Activated CD8-positive, alpha-beta memory T cell treated with anti-CD3 and anti-CD28 coated beads for 36 hours (primary cell): ENCODE results near the gene SLAMF7. TPM values are rescaled to one million over a fixed set of nuclear protein-coding genes. Genes with fewer than 3 reads are reported as not detected.
"Not testable (repeated sequence)": the region's sequence is repeated elsewhere in the genome, so short reads cannot be mapped to it uniquely, and the experiment has no call there.

Source experiments
- CTCF ChIA-PET: fragments of 350-600 bp; sonication (Branson Sonifier 250); formaldehyde crosslinking; loops from one replicate; lab custom pipeline; 2021; ENCODE audit warnings: antibody characterized with exemption; lab: Charles Lee
- POLR2A ChIA-PET: fragments of 350-600 bp; sonication (Branson Sonifier 250); formaldehyde crosslinking; loops from one replicate; lab custom pipeline; 2021; ENCODE audit warnings: antibody characterized with exemption; lab: Charles Lee
- total RNA-seq, 2 experiments: library from RNA; stranded (reverse); gene quantifications; one replicate each; pipeline ENCODE4 v1.2.3, GENCODE V29; 2021

SLAMF7 gene, protein sequence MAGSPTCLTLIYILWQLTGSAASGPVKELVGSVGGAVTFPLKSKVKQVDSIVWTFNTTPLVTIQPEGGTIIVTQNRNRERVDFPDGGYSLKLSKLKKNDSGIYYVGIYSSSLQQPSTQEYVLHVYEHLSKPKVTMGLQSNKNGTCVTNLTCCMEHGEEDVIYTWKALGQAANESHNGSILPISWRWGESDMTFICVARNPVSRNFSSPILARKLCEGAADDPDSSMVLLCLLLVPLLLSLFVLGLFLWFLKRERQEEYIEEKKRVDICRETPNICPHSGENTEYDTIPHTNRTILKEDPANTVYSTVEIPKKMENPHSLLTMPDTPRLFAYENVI
- 10 to 100 TPM; 75.2 to 75.4 TPM for total RNA-seq

DNA sequence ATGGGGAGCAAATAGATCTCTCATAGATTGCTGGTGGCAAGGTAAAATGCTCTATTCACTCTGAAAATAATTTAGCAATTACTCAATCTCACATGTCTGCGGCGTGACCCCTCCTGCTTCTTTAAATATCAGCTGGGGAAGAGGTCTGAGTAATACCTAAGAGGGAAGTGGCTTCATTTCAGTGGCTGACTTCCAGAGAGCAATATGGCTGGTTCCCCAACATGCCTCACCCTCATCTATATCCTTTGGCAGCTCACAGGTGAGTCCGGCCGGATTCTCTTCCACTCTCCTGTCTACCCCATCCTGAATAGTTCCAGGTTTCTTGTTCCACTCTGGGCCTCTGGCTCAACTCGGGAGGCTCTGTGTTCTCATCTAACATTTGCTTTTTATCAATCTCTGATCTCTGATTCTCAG is at the start of gene SLAMF7:
SLAMF7 (plus strand) TSS at position 150 of the 414 bp plus-strand sequence; CDS start at position 205, 55 bp downstream.
- ChIA-PET CTCF (interaction anchor here (0.6 to 5.1 kb wide), 6 partner anchors 16 to 63 kb away, joined by 3 to 29 read pairs (median 3); no protein-coding TSS in a partner anchor), POLR2A (interaction anchor here (0.9 kb wide), 1 partner anchor 30 kb away, joined by 3 read pairs; no protein-coding TSS in a partner anchor)

DNA sequence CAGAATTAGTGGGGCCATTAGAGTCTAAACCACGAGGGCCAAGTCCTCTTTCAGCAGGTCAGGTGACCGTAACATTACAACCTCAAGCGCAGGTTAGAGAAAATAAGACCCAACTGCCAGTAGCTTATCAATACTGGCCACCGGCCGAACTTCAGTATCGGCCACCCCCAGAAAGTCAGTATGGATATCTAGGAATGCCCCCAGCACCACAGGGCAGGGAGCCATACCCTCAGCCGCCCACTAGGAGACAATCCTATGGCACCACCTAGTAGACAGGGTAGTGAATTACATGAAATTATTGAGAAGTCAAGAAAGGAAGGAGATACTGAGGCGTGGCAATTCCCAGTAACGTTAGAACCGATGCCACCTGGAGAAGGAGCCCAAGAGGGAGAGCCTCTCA is 46.7 kb upstream of the SLAMF7 start:
- CTCF ChIA-PET = interaction anchor here (1.3 kb wide), 1 partner anchor 11 kb away, joined by 4 read pairs; no protein-coding TSS in a partner anchor
- POLR2A ChIA-PET = not testable (repeated sequence)

DNA sequence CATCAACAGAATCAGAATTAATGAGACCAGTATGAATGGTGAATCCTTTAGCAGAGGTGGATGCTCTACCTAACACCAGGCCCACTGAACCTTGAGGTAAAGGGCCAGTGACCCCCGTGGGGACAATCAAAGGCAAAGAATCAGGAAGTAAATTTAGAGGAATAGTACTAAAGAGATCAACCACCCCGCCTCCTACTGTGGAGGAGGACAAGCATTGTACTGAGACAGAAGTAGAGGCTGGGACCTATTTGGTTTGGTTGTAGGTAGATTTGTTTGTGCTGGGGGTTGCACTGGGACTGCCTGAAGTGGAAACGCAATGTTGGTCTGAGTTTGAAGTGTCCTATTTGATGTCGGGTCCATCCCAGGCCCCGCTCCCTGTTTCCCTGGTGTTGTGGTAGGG is 36.9 kb upstream of the SLAMF7 start:
- ChIA-PET CTCF (no interaction called here), POLR2A (no interaction called here)

DNA sequence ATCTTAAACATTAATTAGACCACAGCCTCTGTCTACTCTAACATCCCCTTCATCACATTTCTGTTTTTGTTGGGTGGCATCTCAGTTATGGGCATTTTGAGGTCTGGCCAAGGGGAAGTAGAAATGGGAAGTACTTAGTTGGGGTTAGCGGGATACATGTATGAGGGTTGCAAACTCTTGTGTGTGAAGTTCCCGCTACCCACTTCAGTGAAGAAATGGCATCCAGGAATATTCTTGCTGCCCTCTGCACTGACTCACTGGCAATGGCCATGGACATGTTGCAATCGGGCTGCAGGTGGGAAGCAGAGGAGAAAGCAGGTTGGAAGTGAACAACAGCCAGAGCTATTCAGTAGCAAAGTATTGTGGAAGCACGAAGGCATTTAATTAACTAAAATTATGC is 34.8 kb upstream of the SLAMF7 start:
- ChIA-PET CTCF (interaction anchor here (2.3 kb wide), 1 partner anchor 29 kb away, joined by 10 read pairs; no protein-coding TSS in a partner anchor), POLR2A (no interaction called here)

DNA sequence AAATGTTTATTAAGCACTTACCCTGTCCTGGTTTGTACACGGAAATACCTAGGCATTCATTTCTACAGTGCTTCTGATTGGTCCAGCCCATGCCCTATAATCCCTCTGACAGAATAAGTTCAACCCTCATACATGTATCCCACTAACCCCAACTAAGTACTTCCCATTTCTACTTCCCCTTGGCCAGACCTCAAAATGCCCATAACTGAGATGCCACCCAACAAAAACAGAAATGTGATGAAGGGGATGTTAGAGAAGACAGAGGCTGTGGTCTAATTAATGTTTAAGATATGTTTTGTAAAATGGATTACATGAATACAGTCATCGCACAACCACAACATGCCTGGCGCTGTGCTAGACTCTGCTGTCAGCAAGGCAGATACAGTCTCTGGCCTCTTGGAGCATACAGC is 33.8 kb upstream of the SLAMF7 start:
- POLR2A ChIA-PET = not testable (repeated sequence)

GRCh38 chr1:160705742-160706141 is 33.3 kb upstream of the SLAMF7 start:
- CTCF ChIA-PET = interaction anchor here (1.0 to 1.8 kb wide), 2 partner anchors 18 to 33 kb away, joined by 4 to 8 read pairs; no protein-coding TSS in a partner anchor
- POLR2A ChIA-PET = interaction anchor here (0.6 kb wide), 1 partner anchor 62 kb away, joined by 6 read pairs; no protein-coding TSS in a partner anchor

More for the DNA sequence above, 33.8 kb upstream of the SLAMF7 start:
- CTCF ChIA-PET = interaction anchor here (1.0 to 1.8 kb wide), 2 partner anchors 19 to 33 kb away, joined by 4 to 8 read pairs; no protein-coding TSS in a partner anchor

- CTCF ChIA-PET = interaction anchor here (1.3 to 3.1 kb wide), 11 partner anchors 17 to 132 kb away, joined by 3 to 14 read pairs (median 4); no protein-coding TSS in a partner anchor
- POLR2A ChIA-PET = interaction anchor here (3.3 kb wide), 1 partner anchor 61 kb away, joined by 14 read pairs; the partner anchor contains the start of gene SLAMF1
Observed at GRCh38 chr1:160706526-160707235, 32.4 kb upstream of the SLAMF7 start.

DNA sequence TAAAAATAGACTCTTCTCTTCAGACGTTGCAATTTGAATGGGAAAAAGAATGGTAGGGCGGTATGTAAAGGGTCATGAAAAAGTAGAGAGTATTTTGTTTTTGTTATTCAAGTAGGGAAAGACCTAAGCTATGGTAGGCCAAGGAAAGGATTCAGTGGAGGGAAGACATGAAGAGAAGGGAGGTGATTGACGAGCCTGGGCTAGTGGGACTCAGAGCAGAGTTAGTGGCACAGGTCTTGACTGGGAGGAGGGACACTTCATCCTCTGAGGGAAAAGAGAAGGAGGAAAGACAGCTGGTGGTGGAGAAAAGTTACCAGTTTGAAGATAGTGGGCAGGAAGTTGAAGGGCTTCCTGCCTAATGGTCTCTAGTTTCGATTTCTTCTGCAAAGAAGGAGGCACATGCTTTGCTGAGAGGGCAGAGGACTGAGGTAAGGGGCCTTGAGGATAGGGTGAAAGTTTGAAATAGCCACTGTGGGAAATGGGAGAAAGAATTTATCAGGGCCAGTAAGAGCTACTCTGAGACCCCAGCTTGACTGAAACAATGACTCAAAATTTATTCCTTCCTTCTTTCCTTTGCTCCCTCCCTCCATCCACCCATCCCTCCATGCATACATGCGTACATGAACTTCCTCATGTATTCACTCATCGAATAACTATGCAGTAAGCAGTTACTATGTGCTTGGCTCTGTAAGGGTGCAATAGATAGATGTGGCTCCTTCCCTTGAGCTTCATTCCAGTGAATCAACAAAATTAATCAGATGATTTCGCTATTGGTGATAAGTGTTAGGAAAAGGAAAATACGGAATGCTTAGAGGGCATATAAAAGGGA is 31.6 kb upstream of the SLAMF7 start:
- CTCF ChIA-PET = interaction anchor here (0.6 to 3.1 kb wide), 14 partner anchors 17 to 133 kb away, joined by 3 to 14 read pairs (median 4); partner anchors contain the start of gene SLAMF7
- POLR2A ChIA-PET = interaction anchor here (0.6 to 3.3 kb wide), 6 partner anchors 25 to 124 kb away, joined by 3 to 14 read pairs (median 4); partner anchors contain the start of gene SLAMF1

DNA sequence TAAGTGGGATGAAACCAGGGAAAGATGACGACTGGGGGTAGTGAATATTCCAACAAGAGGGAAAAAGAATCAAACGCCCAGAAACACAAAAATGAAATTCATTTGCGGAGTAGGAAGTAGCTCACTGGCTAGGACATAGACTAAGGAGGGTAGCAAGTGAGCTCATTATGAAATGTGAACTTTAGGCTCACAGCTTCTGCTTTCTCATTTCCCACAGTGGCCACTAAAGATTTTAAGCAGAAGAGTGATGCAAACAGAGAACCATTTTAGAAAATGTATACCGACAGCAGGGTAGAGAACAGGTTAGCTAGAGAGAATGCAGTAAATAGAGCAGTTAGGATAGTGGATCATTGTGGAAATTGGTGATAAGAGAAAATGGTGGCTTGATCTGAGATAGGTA is 30.9 kb upstream of the SLAMF7 start:
- ChIA-PET CTCF (interaction anchor here (0.6 to 3.1 kb wide), 11 partner anchors 16 to 61 kb away, joined by 3 to 14 read pairs (median 4); partner anchors contain the start of gene SLAMF7), POLR2A (interaction anchor here (0.9 to 3.3 kb wide), 6 partner anchors 25 to 62 kb away, joined by 3 to 14 read pairs (median 4); partner anchors contain the start of genes SLAMF1 and SLAMF7)

DNA sequence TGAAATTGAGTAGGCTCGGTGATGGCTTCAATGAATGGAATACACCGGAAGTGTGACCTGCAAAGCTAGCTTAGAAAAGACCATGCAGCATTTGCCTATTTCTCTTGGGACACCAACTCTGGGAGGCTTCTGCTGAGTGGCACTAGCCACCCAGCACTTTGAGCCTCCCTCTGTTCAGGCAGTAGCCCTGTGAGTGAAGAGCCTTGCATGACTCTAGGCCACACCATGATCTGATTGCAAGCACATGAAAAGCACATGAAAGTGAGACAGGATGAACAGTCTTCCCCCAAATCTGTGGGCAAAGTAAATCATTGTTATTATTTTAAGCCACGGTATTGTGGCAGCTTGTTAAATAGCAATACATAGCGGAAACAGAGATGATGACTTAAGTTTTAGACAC is 30.2 kb upstream of the SLAMF7 start:
- CTCF ChIA-PET = interaction anchor here (1.1 to 3.1 kb wide), 6 partner anchors 16 to 132 kb away, joined by 3 to 14 read pairs (median 4); partner anchors contain the start of gene SLAMF7
- POLR2A ChIA-PET = interaction anchor here (1.2 to 3.3 kb wide), 4 partner anchors 26 to 63 kb away, joined by 3 to 14 read pairs (median 4); partner anchors contain the start of genes SLAMF1 and SLAMF7

- ChIA-PET POLR2A (interaction anchor here (1.4 to 3.3 kb wide), 2 partner anchors 29 to 64 kb away, joined by 3 to 14 read pairs; partner anchors contain the start of genes SLAMF1 and SLAMF7), CTCF (interaction anchor here (1.1 to 3.1 kb wide), 4 partner anchors 15 to 132 kb away, joined by 3 to 14 read pairs (median 6); no protein-coding TSS in a partner anchor)
Observed at GRCh38 chr1:160709715-160710114, 29.3 kb upstream of the SLAMF7 start.

DNA sequence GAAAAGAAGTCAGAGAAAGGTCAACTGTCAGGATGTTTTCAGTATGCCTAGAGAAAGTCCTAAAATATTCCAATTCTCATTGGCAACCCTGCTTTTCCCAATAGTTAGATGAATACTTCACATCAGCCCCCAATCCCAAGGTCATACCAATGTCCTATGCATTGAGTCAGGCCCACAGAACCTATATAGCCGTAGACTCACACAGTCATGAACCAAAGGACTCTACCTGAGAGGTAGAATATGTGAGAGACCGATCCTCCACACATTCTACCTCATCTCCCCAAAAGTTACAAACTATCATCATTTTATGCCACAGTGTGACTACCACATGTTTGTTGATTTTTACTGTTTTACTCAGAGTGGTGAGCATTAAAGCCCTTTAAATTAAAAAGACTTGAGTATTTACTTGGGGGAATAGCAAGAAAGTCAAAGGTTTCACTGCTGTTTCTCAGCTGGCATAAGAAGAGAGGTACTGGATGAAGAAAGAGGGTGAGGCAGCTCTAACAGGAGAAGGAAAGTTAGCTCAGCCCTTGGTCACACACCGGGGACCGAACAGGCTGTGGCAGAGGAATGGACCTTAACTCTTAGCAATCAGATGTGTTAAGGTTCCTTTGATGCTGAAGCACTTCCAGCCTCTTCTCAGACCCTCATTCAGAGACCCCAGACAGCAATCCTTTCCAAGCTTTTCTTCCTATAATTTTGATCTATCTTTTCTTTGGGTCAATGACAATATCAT is 28.4 kb upstream of the SLAMF7 start:
- ChIA-PET CTCF (interaction anchor here (0.6 to 2.7 kb wide), 8 partner anchors 10 to 267 kb away, joined by 3 to 7 read pairs (median 4); no protein-coding TSS in a partner anchor), POLR2A (interaction anchor here (1.6 to 1.7 kb wide), 2 partner anchors 57 to 64 kb away, joined by 6 read pairs; partner anchors contain the start of gene SLAMF1)

GRCh38 chr1:160711276-160711601 is 27.8 kb upstream of the SLAMF7 start:
- POLR2A ChIA-PET = interaction anchor here (1.6 to 1.7 kb wide), 2 partner anchors 57 to 64 kb away, joined by 6 read pairs; partner anchors contain the start of gene SLAMF1
- CTCF ChIA-PET = interaction anchor here (0.7 to 3.3 kb wide), 9 partner anchors 11 to 85 kb away, joined by 3 to 12 read pairs (median 4); no protein-coding TSS in a partner anchor

DNA sequence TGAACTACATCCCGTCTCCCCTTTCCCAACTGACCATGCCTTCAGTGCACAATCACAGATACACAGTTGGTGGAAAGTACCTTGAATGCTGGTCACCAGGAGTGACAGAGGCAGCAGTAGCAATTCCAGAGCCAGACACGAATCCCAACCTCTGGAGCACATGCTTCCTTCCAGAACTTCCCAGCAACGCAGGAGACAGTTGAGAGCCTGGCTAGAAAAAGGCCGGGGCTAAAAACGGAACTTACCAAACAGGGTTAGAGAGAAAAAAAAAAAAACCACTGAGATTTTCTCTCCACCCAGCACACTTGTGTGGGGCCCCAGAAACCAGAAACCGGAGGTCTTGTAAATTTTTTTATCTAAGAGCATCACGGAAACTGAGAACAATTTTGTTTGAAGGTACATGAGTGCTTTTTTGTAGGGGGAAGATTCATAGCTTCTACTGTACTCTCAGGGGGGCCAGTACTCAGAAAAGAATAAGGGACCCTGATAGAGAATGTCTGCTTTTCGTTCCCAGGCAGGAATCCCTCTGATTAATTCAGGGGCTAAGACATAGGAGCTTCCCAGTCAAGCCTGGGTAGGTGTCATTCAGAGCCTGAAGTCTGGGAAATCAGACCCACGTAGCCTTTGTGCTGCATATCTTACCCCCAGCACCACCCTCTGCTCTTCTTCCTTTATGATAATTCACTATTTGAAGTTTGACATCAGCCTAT is 27.3 kb upstream of the SLAMF7 start, which contains the start of gene CD48:
CD48 (minus strand) TSS at position 221 of the 710 bp plus-strand sequence; CDS start at position 162, 59 bp downstream.
- POLR2A ChIA-PET = interaction anchor here (0.7 to 1.9 kb wide), 4 partner anchors 29 to 681 kb away, joined by 3 to 12 read pairs (median 6); partner anchors contain the start of gene SLAMF1

DNA sequence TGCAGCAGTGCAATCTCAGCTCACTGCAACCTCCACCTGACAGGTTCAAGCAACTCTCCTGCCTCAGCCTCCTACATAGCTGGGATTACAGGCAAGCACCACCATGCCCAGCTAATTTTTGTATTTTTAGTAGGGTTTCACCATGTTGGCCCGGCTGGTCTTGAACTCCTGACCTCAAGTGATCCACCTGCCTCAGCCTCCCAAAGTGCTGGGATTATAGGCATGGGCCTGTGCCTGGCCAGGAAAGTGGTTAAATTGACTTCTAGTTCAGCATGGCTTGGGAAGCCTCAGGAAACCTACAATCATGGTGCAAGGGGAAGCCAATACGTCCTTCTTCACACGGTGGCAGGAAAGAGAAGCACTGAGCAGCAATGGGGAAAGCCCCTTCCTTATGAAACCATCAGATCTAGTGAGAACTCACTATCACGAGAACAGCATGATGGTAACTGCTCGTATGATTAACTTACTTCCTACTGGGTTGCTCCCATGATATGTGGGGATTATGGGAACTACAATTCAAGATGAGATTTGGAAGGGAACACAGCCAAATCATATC is 26.4 kb upstream of the SLAMF7 start:
- ChIA-PET CTCF (interaction anchor here (0.6 to 3.3 kb wide), 6 partner anchors 12 to 295 kb away, joined by 3 to 12 read pairs (median 6); no protein-coding TSS in a partner anchor), POLR2A (interaction anchor here (0.6 to 1.9 kb wide), 4 partner anchors 30 to 209 kb away, joined by 4 to 12 read pairs (median 5); partner anchors contain the start of gene SLAMF1)

More for the DNA sequence above, 27.3 kb upstream of the SLAMF7 start, which contains the start of gene CD48:
- CTCF ChIA-PET = interaction anchor here (1.0 to 3.3 kb wide), 8 partner anchors 13 to 85 kb away, joined by 3 to 12 read pairs (median 4); no protein-coding TSS in a partner anchor
